Peyer's patch (tissue), 4 donors: ENCODE results near the gene SYNE2.

Experiments
- POLR2A ChIP-seq, 2 donors: fragments of 450-650 bp; IDR thresholded peaks; one replicate each; pipeline ENCODE4 v1.5.1; 2017; ENCODE audit warnings: antibody characterized with exemption in 2 of 2, mild to moderate bottlenecking in 2 of 2, moderate library complexity in 2 of 2
- TF ChIP-seq, protein P1 (sequence below), 6 experiments: fragments of 450-650 bp in 4 of 6; fragments of 200-600 bp in 2 of 6; sonication (generic) in 1 of 6; IDR thresholded peaks; one replicate each; pipeline ENCODE4 v1.5.1; 2017 to 2019; ENCODE audit warnings: antibody characterized with exemption in 6 of 6, mild to moderate bottlenecking in 3 of 6, moderate library complexity in 1 of 6

DNA sequence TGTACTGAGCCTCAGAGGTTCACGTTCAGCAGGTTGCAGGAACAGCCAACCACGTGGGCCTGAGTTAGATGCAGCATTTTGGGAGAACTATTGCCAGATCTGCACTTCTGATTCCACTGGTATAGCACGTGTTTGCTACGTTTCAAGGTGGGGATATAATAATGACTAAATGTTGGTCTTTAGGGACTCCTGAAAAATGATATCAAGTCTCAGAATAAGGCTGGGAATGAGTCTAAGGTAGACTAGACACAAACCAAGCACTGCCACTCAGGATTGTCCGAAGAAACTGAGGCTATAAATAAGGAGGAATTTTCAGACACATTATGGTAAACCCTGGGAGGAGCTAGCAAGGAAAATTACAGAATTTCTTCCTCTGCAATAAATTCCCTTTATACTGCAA lies 343.3 kb downstream of the SYNE2 start:
- TF ChIP-seq, protein P1, sequence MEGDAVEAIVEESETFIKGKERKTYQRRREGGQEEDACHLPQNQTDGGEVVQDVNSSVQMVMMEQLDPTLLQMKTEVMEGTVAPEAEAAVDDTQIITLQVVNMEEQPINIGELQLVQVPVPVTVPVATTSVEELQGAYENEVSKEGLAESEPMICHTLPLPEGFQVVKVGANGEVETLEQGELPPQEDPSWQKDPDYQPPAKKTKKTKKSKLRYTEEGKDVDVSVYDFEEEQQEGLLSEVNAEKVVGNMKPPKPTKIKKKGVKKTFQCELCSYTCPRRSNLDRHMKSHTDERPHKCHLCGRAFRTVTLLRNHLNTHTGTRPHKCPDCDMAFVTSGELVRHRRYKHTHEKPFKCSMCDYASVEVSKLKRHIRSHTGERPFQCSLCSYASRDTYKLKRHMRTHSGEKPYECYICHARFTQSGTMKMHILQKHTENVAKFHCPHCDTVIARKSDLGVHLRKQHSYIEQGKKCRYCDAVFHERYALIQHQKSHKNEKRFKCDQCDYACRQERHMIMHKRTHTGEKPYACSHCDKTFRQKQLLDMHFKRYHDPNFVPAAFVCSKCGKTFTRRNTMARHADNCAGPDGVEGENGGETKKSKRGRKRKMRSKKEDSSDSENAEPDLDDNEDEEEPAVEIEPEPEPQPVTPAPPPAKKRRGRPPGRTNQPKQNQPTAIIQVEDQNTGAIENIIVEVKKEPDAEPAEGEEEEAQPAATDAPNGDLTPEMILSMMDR (IDR thresholded peaks at IDR 0.05): no peak
- TF ChIP-seq POLR2A (IDR thresholded peaks at IDR 0.05): no peak
